Measurements from ENCODE around the gene NRG2.

The NRG2 gene

DNA sequence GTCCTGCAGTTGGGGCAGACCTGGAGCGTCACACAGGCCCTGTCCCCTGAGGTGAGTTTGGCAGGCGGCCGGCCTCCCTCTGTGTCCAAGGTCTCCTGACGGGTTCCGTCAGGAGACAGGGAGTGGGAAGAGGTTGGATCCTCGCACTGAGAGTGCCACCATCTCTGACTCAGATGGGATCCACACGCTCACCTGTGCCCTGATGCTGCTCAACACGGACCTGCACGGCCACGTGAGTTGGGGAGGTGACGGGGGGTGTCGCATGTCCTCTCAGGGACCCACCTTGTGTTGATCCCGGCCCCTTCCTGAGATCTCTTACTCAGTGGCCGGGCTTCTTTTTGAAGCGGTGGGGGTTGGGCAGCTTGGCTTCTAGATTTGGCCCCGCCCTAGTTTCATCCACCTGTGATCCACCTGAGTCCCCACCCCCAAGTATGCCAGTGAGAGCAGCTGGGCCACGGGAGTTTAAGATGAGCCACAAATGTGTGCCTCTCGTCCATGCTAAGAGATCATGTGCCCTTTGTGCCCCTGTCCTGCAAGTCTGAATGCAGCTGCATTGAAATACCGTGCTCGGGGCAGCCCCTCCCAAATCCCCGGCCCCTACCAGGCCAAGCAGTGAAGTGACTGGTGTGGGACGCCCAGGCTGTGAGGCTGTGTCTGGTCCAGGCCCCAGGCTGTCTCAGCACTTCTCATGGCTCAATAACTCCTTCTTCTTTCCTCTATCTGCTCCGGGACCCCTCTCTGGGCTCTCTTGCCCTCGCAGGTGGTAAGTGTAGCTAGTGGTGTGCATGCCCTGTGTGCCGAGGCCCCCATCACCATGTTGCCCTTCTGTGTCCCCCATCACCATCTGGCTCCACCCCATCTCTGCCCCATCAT is 220.3 kb downstream of the NRG2 start:
- DNase-seq (ENCODE audit: low read depth) = no peak
- TF ChIP-seq MAX (IDR thresholded peaks at IDR 0.05; ENCODE audit: low read depth, low read length) = no peak
- TF ChIP-seq, protein P1, sequence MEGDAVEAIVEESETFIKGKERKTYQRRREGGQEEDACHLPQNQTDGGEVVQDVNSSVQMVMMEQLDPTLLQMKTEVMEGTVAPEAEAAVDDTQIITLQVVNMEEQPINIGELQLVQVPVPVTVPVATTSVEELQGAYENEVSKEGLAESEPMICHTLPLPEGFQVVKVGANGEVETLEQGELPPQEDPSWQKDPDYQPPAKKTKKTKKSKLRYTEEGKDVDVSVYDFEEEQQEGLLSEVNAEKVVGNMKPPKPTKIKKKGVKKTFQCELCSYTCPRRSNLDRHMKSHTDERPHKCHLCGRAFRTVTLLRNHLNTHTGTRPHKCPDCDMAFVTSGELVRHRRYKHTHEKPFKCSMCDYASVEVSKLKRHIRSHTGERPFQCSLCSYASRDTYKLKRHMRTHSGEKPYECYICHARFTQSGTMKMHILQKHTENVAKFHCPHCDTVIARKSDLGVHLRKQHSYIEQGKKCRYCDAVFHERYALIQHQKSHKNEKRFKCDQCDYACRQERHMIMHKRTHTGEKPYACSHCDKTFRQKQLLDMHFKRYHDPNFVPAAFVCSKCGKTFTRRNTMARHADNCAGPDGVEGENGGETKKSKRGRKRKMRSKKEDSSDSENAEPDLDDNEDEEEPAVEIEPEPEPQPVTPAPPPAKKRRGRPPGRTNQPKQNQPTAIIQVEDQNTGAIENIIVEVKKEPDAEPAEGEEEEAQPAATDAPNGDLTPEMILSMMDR (IDR thresholded peaks at IDR 0.05; ENCODE audit: low read depth, low read length) = no peak
- TF ChIP-seq MYC (IDR thresholded peaks at IDR 0.05; ENCODE audit: low read depth, low read length) = no peak
- TF ChIP-seq POLR2A (IDR thresholded peaks at IDR 0.05; ENCODE audit: extremely low read depth, insufficient read length) = no peak
- no peak overlapping the region for H3K4me3 ChIP-seq (ENCODE audit: low read depth, low read length)

DNA sequence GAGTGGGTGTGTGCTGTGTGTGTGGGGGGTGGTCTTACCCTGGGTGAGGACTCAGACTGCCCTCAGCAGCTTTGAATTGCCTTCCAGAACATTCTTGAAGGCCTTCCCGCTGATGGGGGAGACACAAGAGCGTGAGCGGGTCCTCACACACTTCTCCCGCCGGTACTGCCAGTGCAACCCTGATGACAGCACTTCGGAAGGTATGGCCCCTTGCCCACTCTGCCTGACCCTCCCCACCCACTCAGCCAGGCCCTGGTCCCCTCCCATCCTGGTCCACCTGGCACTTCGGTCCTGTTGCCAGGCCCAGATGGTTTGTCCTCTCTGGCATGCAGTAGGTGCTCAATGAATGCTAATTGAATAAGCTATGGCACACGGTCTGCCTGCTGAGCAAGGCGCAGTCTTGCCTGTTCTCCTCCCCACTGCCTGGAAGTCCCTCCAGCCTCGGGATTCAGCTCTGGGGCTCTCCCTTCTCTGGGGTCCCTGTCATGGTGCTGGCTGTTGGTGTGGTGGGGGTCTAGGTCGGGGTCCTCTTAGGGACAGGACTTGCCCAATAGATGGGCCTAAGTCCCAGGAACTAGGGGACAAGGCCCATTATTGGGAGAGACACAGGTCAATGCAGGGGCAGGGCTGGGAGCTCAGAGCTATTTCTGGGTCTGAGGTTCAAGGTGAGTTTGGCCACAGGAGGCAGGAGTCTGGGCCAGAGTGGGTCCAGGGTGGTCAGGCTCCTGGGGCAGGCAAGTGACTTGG is 221.1 kb downstream of the NRG2 start:
- no peak overlapping the region for H3K4me3 ChIP-seq (ENCODE audit: low read depth, low read length)
- TF ChIP-seq, protein P1 (IDR thresholded peaks at IDR 0.05; ENCODE audit: low read depth, low read length) = no peak
- TF ChIP-seq MAX (IDR thresholded peaks at IDR 0.05; ENCODE audit: low read depth, low read length) (no peak), MYC (IDR thresholded peaks at IDR 0.05; ENCODE audit: low read depth, low read length) (no peak), POLR2A (IDR thresholded peaks at IDR 0.05; ENCODE audit: extremely low read depth, insufficient read length) (no peak)
- no peak for DNase-seq (ENCODE audit: low read depth)

DNA sequence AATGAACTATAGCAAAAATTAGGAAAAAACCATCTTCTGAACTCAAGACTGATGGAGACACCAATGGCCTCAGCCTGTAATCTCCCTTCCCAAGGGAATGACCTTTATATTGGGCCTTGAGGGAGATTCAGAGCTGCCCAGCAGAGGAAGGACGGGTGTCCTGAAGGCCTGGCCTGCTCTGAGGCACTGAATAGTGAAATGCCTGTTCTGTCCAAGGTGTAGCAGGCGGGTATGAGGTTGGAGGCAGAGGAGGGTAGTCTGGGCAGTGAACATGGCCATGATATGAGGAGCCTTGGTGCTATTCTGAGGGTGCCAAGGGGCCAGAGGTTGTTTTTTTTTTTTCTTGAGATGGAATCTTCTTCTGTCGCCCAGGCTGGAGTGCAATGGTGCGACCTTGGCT is 222.5 kb downstream of the NRG2 start:
- no peak for DNase-seq (ENCODE audit: low read depth)
- TF ChIP-seq, protein P1 (IDR thresholded peaks at IDR 0.05; ENCODE audit: low read depth, low read length) = no peak
- no peak for TF ChIP-seq MAX (IDR thresholded peaks at IDR 0.05; ENCODE audit: low read depth, low read length)
- TF ChIP-seq MYC (IDR thresholded peaks at IDR 0.05; ENCODE audit: low read depth, low read length) = no peak
- TF ChIP-seq POLR2A (IDR thresholded peaks at IDR 0.05; ENCODE audit: extremely low read depth, insufficient read length) = no peak
- H3K4me3 ChIP-seq (ENCODE audit: low read depth, low read length) = no peak overlapping the region

GRCh38 chr5:139820130-139820529 is 223.0 kb downstream of the NRG2 start:
- DNase-seq (ENCODE audit: low read depth) = no peak
- TF ChIP-seq, protein P1 (IDR thresholded peaks at IDR 0.05; ENCODE audit: low read depth, low read length) = no peak
- TF ChIP-seq MYC (IDR thresholded peaks at IDR 0.05; ENCODE audit: low read depth, low read length) (no peak), POLR2A (IDR thresholded peaks at IDR 0.05; ENCODE audit: extremely low read depth, insufficient read length) (no peak), MAX (IDR thresholded peaks at IDR 0.05; ENCODE audit: low read depth, low read length) (no peak)

GRCh38 chr5:139817970-139818369 is 225.1 kb downstream of the NRG2 start:
- no peak for DNase-seq (ENCODE audit: low read depth)
- TF ChIP-seq MYC (IDR thresholded peaks at IDR 0.05; ENCODE audit: low read depth, low read length) = no peak
- TF ChIP-seq POLR2A (IDR thresholded peaks at IDR 0.05; ENCODE audit: extremely low read depth, insufficient read length) = no peak
- TF ChIP-seq, protein P1 (IDR thresholded peaks at IDR 0.05; ENCODE audit: low read depth, low read length) = no peak
- no peak for TF ChIP-seq MAX (IDR thresholded peaks at IDR 0.05; ENCODE audit: low read depth, low read length)
- H3K4me3 ChIP-seq (ENCODE audit: low read depth, low read length) = no peak overlapping the region

More at GRCh38 chr5:139820130-139820529, 223.0 kb downstream of the NRG2 start:
- H3K4me3 ChIP-seq (ENCODE audit: low read depth, low read length) = no peak overlapping the region

Data from NB4 (cell line).